AG09319 (cell line): Measurements from ENCODE around the gene TAAR1.

ENCODE experiments used
- DNase-seq: peaks from one replicate; pipeline ENCODE4 v3.0.0-alpha.2; 2010; ENCODE audit warnings: low read depth; ENCODE audit errors: extremely low read depth
- CTCF ChIP-seq: IDR thresholded peaks from 2 replicates; pipeline ENCODE4 v1.5.1; 2011; ENCODE audit warnings: low read depth, mild to moderate bottlenecking, inconsistent platforms, low read length, moderate library complexity

The TAAR1 gene

GRCh38 chr6:132634796-132635195 is 24.2 kb downstream of the TAAR1 start:
- no peak for TF ChIP-seq CTCF
- DNase-seq, result no peak

GRCh38 chr6:132633362-132633761 is 25.6 kb downstream of the TAAR1 start:
- no peak for DNase-seq

GRCh38 chr6:132624175-132624574 is 34.8 kb downstream of the TAAR1 start, which contains the start of gene TAAR2:
TAAR2 (minus strand) TSS chr6:132624275; CDS start chr6:132624275, 0 bp downstream.
- no peak for DNase-seq

More at GRCh38 chr6:132633362-132633761, 25.6 kb downstream of the TAAR1 start:
- no peak for TF ChIP-seq CTCF

GRCh38 chr6:132623106-132623845 is 35.7 kb downstream of the TAAR1 start:
- no peak for TF ChIP-seq CTCF
- DNase-seq, result no peak

More at GRCh38 chr6:132624175-132624574, 34.8 kb downstream of the TAAR1 start, which contains the start of gene TAAR2:
- TF ChIP-seq CTCF, result no peak

- TF ChIP-seq CTCF, result no peak
- DNase-seq, result no peak
These were observed 42.3 kb downstream of the TAAR1 start for GRCh38 chr6:132616677-132617076.

- no peak for TF ChIP-seq CTCF
These were observed 44.4 kb downstream of the TAAR1 start for GRCh38 chr6:132614554-132614953.

GRCh38 chr6:132612449-132613108 is 46.4 kb downstream of the TAAR1 start:
- no peak for DNase-seq
- TF ChIP-seq CTCF, result no peak

More at GRCh38 chr6:132614554-132614953, 44.4 kb downstream of the TAAR1 start:
- no peak for DNase-seq
